IMR-90 (cell line): ENCODE results near the gene ZNF677.
"Not testable (repeated sequence)": the region's sequence is repeated elsewhere in the genome, so short reads cannot be mapped to it uniquely, and the experiment has no call there.

Experiments
- BHLHE40 ChIP-seq: fragments of 150-350 bp; IDR thresholded peaks from 2 replicates; pipeline ENCODE4 v1.6.1; 2016; ENCODE audit warnings: mild to moderate bottlenecking, low read depth, low read length
- CEBPB ChIP-seq: IDR thresholded peaks from 2 replicates; pipeline ENCODE4 v1.6.1; 2012; ENCODE audit warnings: low read depth, low read length, improper control_type of control experiment
- POLR2A ChIP-seq: IDR thresholded peaks from 2 replicates; pipeline ENCODE4 v1.6.1; 2012; ENCODE audit warnings: mild to moderate bottlenecking, low read depth, low read length
- RAD21 ChIP-seq: IDR thresholded peaks from 2 replicates; pipeline ENCODE4 v1.6.1; 2012; ENCODE audit warnings: low read length, improper control_type of control experiment
- RFX5 ChIP-seq: IDR thresholded peaks from 2 replicates; pipeline ENCODE4 v1.8.0; 2012; ENCODE audit warnings: low read depth, mild to moderate bottlenecking, low read length, moderate library complexity
- TF ChIP-seq, protein P1 (sequence below): conservative IDR thresholded peaks from 2 replicates; pipeline ENCODE4 v1.5.1; 2012; ENCODE audit warnings: mild to moderate bottlenecking, low read depth, low read length, improper control_type of control experiment
- TF ChIP-seq, protein P2 (sequence below): fragments of 150-350 bp; IDR thresholded peaks from 2 replicates; pipeline ENCODE4 v1.6.1; 2017; ENCODE audit warnings: mild to moderate bottlenecking, antibody characterized with exemption, low read length, low read depth

DNA sequence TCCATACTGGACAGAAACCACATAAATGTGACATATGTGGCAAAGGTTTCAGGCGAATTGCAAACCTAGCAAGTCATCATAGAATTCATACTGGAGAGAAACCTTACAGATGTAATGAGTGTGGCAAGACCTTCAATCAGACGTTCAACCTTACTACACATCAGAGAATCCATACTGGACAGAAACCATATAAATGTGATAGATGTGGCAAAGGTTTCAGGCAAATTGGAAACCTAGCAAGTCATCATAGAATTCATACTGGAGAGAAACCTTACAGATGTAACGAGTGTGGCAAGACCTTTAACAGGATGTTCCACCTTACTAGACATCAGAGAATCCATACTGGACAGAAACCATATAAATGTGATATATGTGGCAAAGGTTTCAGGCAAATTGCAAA, 43.1 kb downstream of the ZNF677 start:
- TF ChIP-seq POLR2A, BHLHE40, RFX5, RAD21, CEBPB: not testable (repeated sequence)
- TF ChIP-seq, protein P1, sequence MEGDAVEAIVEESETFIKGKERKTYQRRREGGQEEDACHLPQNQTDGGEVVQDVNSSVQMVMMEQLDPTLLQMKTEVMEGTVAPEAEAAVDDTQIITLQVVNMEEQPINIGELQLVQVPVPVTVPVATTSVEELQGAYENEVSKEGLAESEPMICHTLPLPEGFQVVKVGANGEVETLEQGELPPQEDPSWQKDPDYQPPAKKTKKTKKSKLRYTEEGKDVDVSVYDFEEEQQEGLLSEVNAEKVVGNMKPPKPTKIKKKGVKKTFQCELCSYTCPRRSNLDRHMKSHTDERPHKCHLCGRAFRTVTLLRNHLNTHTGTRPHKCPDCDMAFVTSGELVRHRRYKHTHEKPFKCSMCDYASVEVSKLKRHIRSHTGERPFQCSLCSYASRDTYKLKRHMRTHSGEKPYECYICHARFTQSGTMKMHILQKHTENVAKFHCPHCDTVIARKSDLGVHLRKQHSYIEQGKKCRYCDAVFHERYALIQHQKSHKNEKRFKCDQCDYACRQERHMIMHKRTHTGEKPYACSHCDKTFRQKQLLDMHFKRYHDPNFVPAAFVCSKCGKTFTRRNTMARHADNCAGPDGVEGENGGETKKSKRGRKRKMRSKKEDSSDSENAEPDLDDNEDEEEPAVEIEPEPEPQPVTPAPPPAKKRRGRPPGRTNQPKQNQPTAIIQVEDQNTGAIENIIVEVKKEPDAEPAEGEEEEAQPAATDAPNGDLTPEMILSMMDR, result not testable (repeated sequence)
- TF ChIP-seq, protein P2, sequence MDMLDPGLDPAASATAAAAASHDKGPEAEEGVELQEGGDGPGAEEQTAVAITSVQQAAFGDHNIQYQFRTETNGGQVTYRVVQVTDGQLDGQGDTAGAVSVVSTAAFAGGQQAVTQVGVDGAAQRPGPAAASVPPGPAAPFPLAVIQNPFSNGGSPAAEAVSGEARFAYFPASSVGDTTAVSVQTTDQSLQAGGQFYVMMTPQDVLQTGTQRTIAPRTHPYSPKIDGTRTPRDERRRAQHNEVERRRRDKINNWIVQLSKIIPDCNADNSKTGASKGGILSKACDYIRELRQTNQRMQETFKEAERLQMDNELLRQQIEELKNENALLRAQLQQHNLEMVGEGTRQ, result not testable (repeated sequence)
